H9 (cell line): ENCODE data around the gene IGLL5. TPM values are rescaled to one million over a fixed set of nuclear protein-coding genes. Genes with fewer than 3 reads are reported as not detected.

Source experiments
- DNase-seq: peaks from one replicate; pipeline ENCODE4 v3.0.0-alpha.2; 2017
- H2AFZ ChIP-seq: one replicate; pipeline ENCODE4 v1.6.1; 2013; ENCODE audit warnings: mild to moderate bottlenecking, low read length, control low read depth, moderate library complexity
- H2AK5ac ChIP-seq: 2 replicates; pipeline ENCODE4 v1.6.1; 2013; ENCODE audit warnings: low read length, control low read depth, mixed read lengths; ENCODE audit not compliant: insufficient read length
- H2BK120ac ChIP-seq: one replicate; pipeline ENCODE4 v1.6.1; 2013; ENCODE audit warnings: low read depth, mild to moderate bottlenecking, low read length, control low read depth, inconsistent platforms; ENCODE audit not compliant: poor library complexity, severe bottlenecking
- H2BK12ac ChIP-seq: 2 replicates; pipeline ENCODE4 v1.6.1; 2013; ENCODE audit warnings: low read length, control low read depth, mixed read lengths, low read depth; ENCODE audit not compliant: insufficient read length
- H2BK15ac ChIP-seq: 2 replicates; pipeline ENCODE4 v1.6.1; 2013; ENCODE audit warnings: low read depth, low read length, control low read depth
- H2BK20ac ChIP-seq: one replicate; pipeline ENCODE4 v1.6.1; 2013; ENCODE audit warnings: low read depth, mild to moderate bottlenecking, low read length, control low read depth, inconsistent platforms; ENCODE audit not compliant: poor library complexity, severe bottlenecking
- H2BK5ac ChIP-seq: 2 replicates; pipeline ENCODE4 v1.6.1; 2013; ENCODE audit warnings: low read length, control low read depth, mixed read lengths; ENCODE audit not compliant: insufficient read length
- H3K14ac ChIP-seq: 2 replicates; pipeline ENCODE4 v1.6.1; 2013; ENCODE audit warnings: low read length, control low read depth; ENCODE audit not compliant: insufficient read depth
- H3K18ac ChIP-seq: 2 replicates; pipeline ENCODE4 v1.6.1; 2013; ENCODE audit warnings: low read depth, mild to moderate bottlenecking, mixed read lengths, low read length, control low read depth; ENCODE audit not compliant: insufficient read length
- H3K23ac ChIP-seq: 2 replicates; pipeline ENCODE4 v1.6.1; 2013; ENCODE audit warnings: low read length, control low read depth, mixed read lengths, low read depth; ENCODE audit not compliant: insufficient read length
- H3K23me2 ChIP-seq: 2 replicates; pipeline ENCODE4 v1.6.1; 2013; ENCODE audit warnings: low read depth, mild to moderate bottlenecking, mixed read lengths, low read length, control low read depth; ENCODE audit not compliant: insufficient read length, poor library complexity, severe bottlenecking
- H3K27ac ChIP-seq: 2 replicates; pipeline ENCODE4 v1.5.1; 2013; ENCODE audit warnings: low read length, control low read depth, mixed read lengths, low read depth; ENCODE audit not compliant: insufficient read length
- H3K27me3 ChIP-seq: 2 replicates; pipeline ENCODE4 v1.6.1; 2013; ENCODE audit warnings: low read length, control low read depth, inconsistent platforms; ENCODE audit not compliant: insufficient read depth
- H3K4ac ChIP-seq: 2 replicates; pipeline ENCODE4 v1.6.1; 2013; ENCODE audit warnings: low read depth, mild to moderate bottlenecking, control low read depth, inconsistent platforms, low read length, moderate library complexity
- H3K4me1 ChIP-seq: 2 replicates; pipeline ENCODE4 v1.6.1; 2013; ENCODE audit warnings: low read length, control low read depth, inconsistent platforms; ENCODE audit not compliant: insufficient read depth
- H3K4me2 ChIP-seq: 2 replicates; pipeline ENCODE4 v1.6.1; 2013; ENCODE audit warnings: low read length, control low read depth, mixed read lengths; ENCODE audit not compliant: insufficient read length, insufficient read depth
- H3K56ac ChIP-seq: 2 replicates; pipeline ENCODE4 v1.6.1; 2013; ENCODE audit warnings: low read depth, mild to moderate bottlenecking, mixed read lengths, low read length, control low read depth; ENCODE audit not compliant: insufficient read length
- H3K79me1 ChIP-seq: 2 replicates; pipeline ENCODE4 v1.6.1; 2013; ENCODE audit warnings: low read depth, mild to moderate bottlenecking, moderate library complexity, low read length, control low read depth, inconsistent platforms; ENCODE audit not compliant: insufficient read depth, poor library complexity, severe bottlenecking
- H3K79me2 ChIP-seq: 2 replicates; pipeline ENCODE4 v1.6.1; 2013; ENCODE audit warnings: low read length, control low read depth, inconsistent platforms; ENCODE audit not compliant: insufficient read depth
- H3K9ac ChIP-seq: 2 replicates; pipeline ENCODE4 v1.6.1; 2013; ENCODE audit warnings: low read length, control low read depth, mixed read lengths; ENCODE audit not compliant: insufficient read length; ENCODE audit errors: extremely low read depth
- H3K9me3 ChIP-seq: one replicate; pipeline ENCODE4 v1.6.1; 2013; ENCODE audit warnings: low read depth, low read length, inconsistent platforms; ENCODE audit not compliant: control insufficient read depth
- H3T11ph ChIP-seq: one replicate; pipeline ENCODE4 v1.6.1; 2013; ENCODE audit warnings: mild to moderate bottlenecking, low read length, control low read depth, inconsistent platforms
- H4K20me1 ChIP-seq: one replicate; pipeline ENCODE4 v1.6.1; 2013; ENCODE audit not compliant: control insufficient read depth, insufficient read length, insufficient read depth
- H4K5ac ChIP-seq: 2 replicates; pipeline ENCODE4 v1.6.1; 2013; ENCODE audit warnings: low read depth, mild to moderate bottlenecking, mixed read lengths, low read length, control low read depth; ENCODE audit not compliant: insufficient read length
- H4K8ac ChIP-seq: replicated peaks from 2 replicates; pipeline ENCODE4 v1.6.1; 2013; ENCODE audit warnings: low read length, control low read depth, mixed read lengths, low read depth; ENCODE audit not compliant: insufficient read length
- H4K91ac ChIP-seq: 2 replicates; pipeline ENCODE4 v1.6.1; 2013; ENCODE audit warnings: low read depth, mild to moderate bottlenecking, moderate library complexity, mixed read lengths, low read length, control low read depth; ENCODE audit not compliant: insufficient read length
- H3K27ac Mint-ChIP-seq, 3 experiments: 2 replicates in 2 of 3; 3 replicates in 1 of 3; pipeline ENCODE4 v1.8.0; 2020 to 2021; ENCODE audit warnings: mixed read lengths in 3 of 3, mild to moderate bottlenecking in 1 of 3, moderate library complexity in 1 of 3
- H3K27me3 Mint-ChIP-seq: 2 replicates; pipeline ENCODE4 v1.8.0; 2021; ENCODE audit warnings: low read depth, mild to moderate bottlenecking, moderate library complexity, mixed read lengths
- H3K36me3 Mint-ChIP-seq, 3 experiments: 2 replicates in 2 of 3; 3 replicates in 1 of 3; pipeline ENCODE4 v1.8.0; 2020 to 2021; ENCODE audit warnings: low read depth in 3 of 3, mixed read lengths in 3 of 3; ENCODE audit not compliant: insufficient read depth in 1 of 3
- H3K4me1 Mint-ChIP-seq, 2 experiments: 2 replicates each; pipeline ENCODE4 v1.8.0; 2020; ENCODE audit warnings: mixed read lengths in 2 of 2
- H3K4me3 Mint-ChIP-seq, 2 experiments: 2 replicates in 1 of 2; 3 replicates in 1 of 2; pipeline ENCODE4 v1.8.0; 2020 to 2021; ENCODE audit warnings: mild to moderate bottlenecking in 2 of 2, mixed read lengths in 2 of 2, moderate library complexity in 1 of 2
- H3K9me3 Mint-ChIP-seq, 2 experiments: 2 replicates in 1 of 2; 3 replicates in 1 of 2; pipeline ENCODE4 v1.8.0; 2020; ENCODE audit warnings: mild to moderate bottlenecking in 2 of 2, mixed read lengths in 2 of 2, moderate library complexity in 1 of 2
- WGBS: extraction: QIAGEN DNeasy Blood & Tissue Kit; methylation state at CpG from one replicate; pipeline ENCODE4 v1.1.7; 2013; ENCODE audit warnings: missing lambda C conversion rate, low lambda C conversion rate, mixed read lengths; ENCODE audit not compliant: insufficient read length; ENCODE audit errors: extremely low coverage; 5-methylcytosine and 5-hydroxymethylcytosine counted together
- long read RNA-seq: library from polyadenylated mRNA; unstranded; transcript quantifications from one replicate; pipeline ENCODE4 v2.0.0, GENCODE V29; 2020
- total RNA-seq: library from RNA; stranded (reverse); gene quantifications from 2 replicates; pipeline ENCODE4 v1.2.1, GENCODE V29; 2021
- TF ChIP-seq, protein P1 (sequence below): fragments of 200-600 bp; sonication (generic); conservative IDR thresholded peaks from 3 replicates; pipeline ENCODE4 v1.8.0; 2021; ENCODE audit warnings: antibody characterized with exemption, mild to moderate bottlenecking

IGLL5 gene
- total RNA-seq: not detected in 2 replicates
- long read RNA-seq: 0 reads

GRCh38 chr22:22887621-22888503 is at the start of gene IGLL5:
IGLL5 (plus strand) TSS chr22:22887816; CDS start chr22:22888054, 238 bp downstream.
- Histone ChIP-seq H3K18ac (no peak within 1 kb of the TSS), H3K27me3 (peaks cover 2% of the 10 kb centered on the region; the same call in 1 of the 2 replicates), H2BK15ac (no peak within 1 kb of the TSS), H3T11ph (no peak within 1 kb of the TSS), H3K9ac (no peak within 1 kb of the TSS), H2BK12ac (no peak within 1 kb of the TSS), H3K4me1 (no peaks in the 10 kb centered on the region), H4K91ac (no peak within 1 kb of the TSS), H3K79me2 (no peaks in the 10 kb centered on the region), H4K5ac (no peak within 1 kb of the TSS), H4K8ac (no peak within 1 kb of the TSS), H3K23me2 (no peaks in the 10 kb centered on the region), H3K4ac (no peak within 1 kb of the TSS), H3K4me2 (no peak within 1 kb of the TSS), H3K14ac (no peak within 1 kb of the TSS; the same call in 1 of the 2 replicates), H2AFZ (no peak within 1 kb of the TSS), H3K56ac (no peak within 1 kb of the TSS), H3K79me1 (no peaks in the 10 kb centered on the region), H2AK5ac (no peak within 1 kb of the TSS), H3K23ac (no peak within 1 kb of the TSS), H2BK120ac (no peak within 1 kb of the TSS), H4K20me1 (no peaks in the 10 kb centered on the region), H3K9me3 (no peaks in the 10 kb centered on the region), H2BK5ac (no peak within 1 kb of the TSS), H3K27ac (no peak within 1 kb of the TSS), H2BK20ac (no peak within 1 kb of the TSS)
- no peak for DNase-seq
- no peaks in the 10 kb centered on the region for H3K4me1 Mint-ChIP-seq
- no peaks in the 10 kb centered on the region for H3K9me3 Mint-ChIP-seq
- H3K27me3 Mint-ChIP-seq: peaks cover 99% of the 10 kb centered on the region
- no CpG with 5 or more reads among the region's 15 CpGs for WGBS
- H3K4me3 Mint-ChIP-seq: no peak within 1 kb of the TSS
- no peaks in the 10 kb centered on the region for H3K36me3 Mint-ChIP-seq
- H3K27ac Mint-ChIP-seq: no peak within 1 kb of the TSS
- TF ChIP-seq, protein P1, sequence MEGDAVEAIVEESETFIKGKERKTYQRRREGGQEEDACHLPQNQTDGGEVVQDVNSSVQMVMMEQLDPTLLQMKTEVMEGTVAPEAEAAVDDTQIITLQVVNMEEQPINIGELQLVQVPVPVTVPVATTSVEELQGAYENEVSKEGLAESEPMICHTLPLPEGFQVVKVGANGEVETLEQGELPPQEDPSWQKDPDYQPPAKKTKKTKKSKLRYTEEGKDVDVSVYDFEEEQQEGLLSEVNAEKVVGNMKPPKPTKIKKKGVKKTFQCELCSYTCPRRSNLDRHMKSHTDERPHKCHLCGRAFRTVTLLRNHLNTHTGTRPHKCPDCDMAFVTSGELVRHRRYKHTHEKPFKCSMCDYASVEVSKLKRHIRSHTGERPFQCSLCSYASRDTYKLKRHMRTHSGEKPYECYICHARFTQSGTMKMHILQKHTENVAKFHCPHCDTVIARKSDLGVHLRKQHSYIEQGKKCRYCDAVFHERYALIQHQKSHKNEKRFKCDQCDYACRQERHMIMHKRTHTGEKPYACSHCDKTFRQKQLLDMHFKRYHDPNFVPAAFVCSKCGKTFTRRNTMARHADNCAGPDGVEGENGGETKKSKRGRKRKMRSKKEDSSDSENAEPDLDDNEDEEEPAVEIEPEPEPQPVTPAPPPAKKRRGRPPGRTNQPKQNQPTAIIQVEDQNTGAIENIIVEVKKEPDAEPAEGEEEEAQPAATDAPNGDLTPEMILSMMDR: no peak
